GM23338 (cell line): Measurements from ENCODE around the gene PCIF1. TPM values are rescaled to one million over a fixed set of nuclear protein-coding genes. Genes with fewer than 3 reads are reported as not detected.

Experiments used
- ATAC-seq: fragments of 200-7000 bp; cut with Tn5 transposase; 3 replicates; pipeline ENCODE4 v1.9.1; 2020
- DNase-seq: peaks from one replicate; pipeline ENCODE4 v3.0.0-alpha.2; 2015; ENCODE audit warnings: low spot score
- H2AFZ ChIP-seq: fragments of 200-600 bp; sonication (generic); 2 replicates; pipeline ENCODE4 v1.8.0; 2016; ENCODE audit warnings: antibody characterized with exemption, mild to moderate bottlenecking, moderate library complexity
- H3F3A ChIP-seq: fragments of 200-600 bp; sonication (generic); replicated peaks from 2 replicates; pipeline ENCODE4 v1.8.0; 2017; ENCODE audit warnings: antibody characterized with exemption, mixed run types, low read depth
- H3K27ac ChIP-seq: fragments of 200-600 bp; sonication (generic); 2 replicates; pipeline ENCODE4 v1.6.1; 2016; ENCODE audit warnings: low read depth
- H3K27me3 ChIP-seq: fragments of 200-600 bp; sonication (generic); 2 replicates; pipeline ENCODE4 v1.8.0; 2016; ENCODE audit warnings: mild to moderate bottlenecking, mixed run types, moderate library complexity; ENCODE audit not compliant: insufficient read depth
- H3K36me3 ChIP-seq: fragments of 200-600 bp; sonication (generic); 2 replicates; pipeline ENCODE4 v1.8.0; 2016; ENCODE audit warnings: mild to moderate bottlenecking; ENCODE audit not compliant: insufficient read depth
- H3K4me1 ChIP-seq: fragments of 200-600 bp; sonication (generic); 2 replicates; pipeline ENCODE4 v1.8.0; 2016; ENCODE audit warnings: mild to moderate bottlenecking, moderate library complexity; ENCODE audit not compliant: insufficient read depth
- H3K4me2 ChIP-seq: fragments of 200-600 bp; sonication (generic); 2 replicates; pipeline ENCODE4 v1.7.1; 2017; ENCODE audit warnings: mixed run types
- H3K4me3 ChIP-seq: fragments of 200-600 bp; sonication (generic); 2 replicates; pipeline ENCODE4 v1.6.1; 2016; ENCODE audit warnings: mixed run types
- H3K79me2 ChIP-seq: fragments of 200-600 bp; sonication (generic); replicated peaks from 2 replicates; pipeline ENCODE4 v1.8.0; 2017; ENCODE audit warnings: mild to moderate bottlenecking; ENCODE audit not compliant: insufficient read depth
- H3K9me2 ChIP-seq: fragments of 200-600 bp; sonication (generic); 2 replicates; pipeline ENCODE4 v1.8.0; 2017; ENCODE audit not compliant: insufficient read depth
- H4K20me1 ChIP-seq: fragments of 200-600 bp; sonication (generic); replicated peaks from 2 replicates; pipeline ENCODE4 v1.8.0; 2017; ENCODE audit warnings: mild to moderate bottlenecking; ENCODE audit not compliant: insufficient read depth
- H3K27ac Mint-ChIP-seq: 2 replicates; pipeline ENCODE4 v1.8.0; 2020; ENCODE audit warnings: inconsistent platforms, mild to moderate bottlenecking, moderate library complexity, mixed read lengths
- H3K27me3 Mint-ChIP-seq: 3 replicates; pipeline ENCODE4 v1.8.0; 2022; ENCODE audit warnings: low read depth, mild to moderate bottlenecking, moderate library complexity, mixed read lengths, inconsistent platforms; ENCODE audit not compliant: insufficient read depth, poor library complexity
- H3K36me3 Mint-ChIP-seq: 3 replicates; pipeline ENCODE4 v1.8.0; 2021; ENCODE audit warnings: low read depth, mild to moderate bottlenecking, inconsistent platforms, moderate library complexity, mixed read lengths
- H3K4me1 Mint-ChIP-seq: 3 replicates; pipeline ENCODE4 v1.8.0; 2020; ENCODE audit warnings: mild to moderate bottlenecking, inconsistent platforms, mixed read lengths
- H3K4me3 Mint-ChIP-seq: 3 replicates; pipeline ENCODE4 v1.8.0; 2021; ENCODE audit warnings: moderate library complexity, mild to moderate bottlenecking, inconsistent platforms, mixed read lengths
- H3K9me3 Mint-ChIP-seq: 3 replicates; pipeline ENCODE4 v1.8.0; 2020; ENCODE audit warnings: moderate library complexity, mild to moderate bottlenecking, inconsistent platforms, mixed read lengths
- CREB1 ChIP-seq: fragments of 250-450 bp; sonication (Bioruptor Pico); IDR thresholded peaks from 2 replicates; pipeline ENCODE4 v1.5.0; 2020; ENCODE audit warnings: low read depth, mild to moderate bottlenecking, moderate library complexity
- CTCF ChIP-seq, 2 experiments: fragments of 200-600 bp in 1 of 2; sonication (generic) in 1 of 2; conservative IDR thresholded peaks; 2 replicates each; pipeline versions ENCODE4 v1.5.1 to v1.6.1; 2016 to 2017; ENCODE audit warnings: antibody characterized with exemption in 2 of 2, low read depth in 2 of 2, mild to moderate bottlenecking in 2 of 2, moderate library complexity in 1 of 2
- EZH2 ChIP-seq: fragments of 200-600 bp; sonication (generic); IDR thresholded peaks from one replicate; pipeline ENCODE4 v1.8.0; 2017; ENCODE audit warnings: antibody characterized with exemption, mild to moderate bottlenecking, low read depth; ENCODE audit not compliant: unreplicated experiment
- EZH2phosphoT487 ChIP-seq: fragments of 200-600 bp; sonication (generic); IDR thresholded peaks from one replicate; pipeline ENCODE4 v1.8.1; 2018; ENCODE audit warnings: antibody characterized with exemption; ENCODE audit not compliant: unreplicated experiment
- JUNB ChIP-seq: IDR thresholded peaks from one replicate; pipeline ENCODE4 v1.6.1; 2016; ENCODE audit warnings: antibody characterized with exemption; ENCODE audit not compliant: unreplicated experiment
- NANOG ChIP-seq: IDR thresholded peaks from 2 replicates; pipeline ENCODE4 v1.6.1; 2016; ENCODE audit warnings: antibody characterized with exemption, borderline replicate concordance
- POLR2AphosphoS5 ChIP-seq: IDR thresholded peaks from 2 replicates; pipeline ENCODE4 v1.6.1; 2016; ENCODE audit warnings: antibody characterized with exemption, low read depth
- STAT1 ChIP-seq: IDR thresholded peaks from one replicate; pipeline ENCODE4 v1.6.1; 2016; ENCODE audit warnings: antibody characterized with exemption; ENCODE audit not compliant: unreplicated experiment
- ZNF114 ChIP-seq: fragments of 250-450 bp; sonication (Bioruptor Pico); IDR thresholded peaks from 2 replicates; pipeline ENCODE4 v1.5.0; 2020; ENCODE audit warnings: mild to moderate bottlenecking, moderate library complexity
- ZNF331 ChIP-seq: fragments of 250-450 bp; sonication (Bioruptor Pico); IDR thresholded peaks from 2 replicates; pipeline ENCODE4 v1.5.0; 2020; ENCODE audit warnings: low read depth, mild to moderate bottlenecking, moderate library complexity
- polyA plus RNA-seq: library from polyadenylated mRNA; unstranded; fragments of >200 nt; fragmentation: Nextera tagmentation; extraction: Ambion mirVana; gene quantifications from 2 replicates; pipeline ENCODE4 v1.2.1, GENCODE V29; 2016
- total RNA-seq: library from RNA; depleted of rRNA; stranded (reverse); fragments of >200 nt; shearing (Covaris generic); gene quantifications from 2 replicates; pipeline ENCODE4 v1.2.3, GENCODE V29; 2014
- TF ChIP-seq, protein P1 (sequence below): IDR thresholded peaks from 2 replicates; pipeline ENCODE4 v1.6.1; 2016; ENCODE audit warnings: antibody characterized with exemption
- TF ChIP-seq, protein P2 (sequence below): IDR thresholded peaks from one replicate; pipeline ENCODE4 v1.6.1; 2018; ENCODE audit warnings: antibody characterized with exemption; ENCODE audit not compliant: unreplicated experiment
- TF ChIP-seq, protein P3 (sequence below): fragments of 250-450 bp; sonication (Bioruptor Pico); IDR thresholded peaks from 2 replicates; pipeline ENCODE4 v1.5.0; 2020; ENCODE audit warnings: mild to moderate bottlenecking, moderate library complexity

PCIF1 gene
- total and polyA plus RNA-seq, 2 experiments from 2014 or later: 26.1 to 28.3 TPM

- no peaks in the 10 kb centered on the region for H3K36me3 Mint-ChIP-seq
- no peaks in the 10 kb centered on the region for H3K79me2 ChIP-seq
- ATAC-seq (no peak), DNase-seq (no peak)
- H3K27me3 Mint-ChIP-seq: peaks cover 7% of the 10 kb centered on the region
- no peaks in the 10 kb centered on the region for H3K27me3 ChIP-seq
- TF ChIP-seq ZNF331 (CRISPR knock-in tag) (no peak), JUNB (no peak), EZH2 (no peak), POLR2AphosphoS5 (no peak), CREB1 (no peak), EZH2phosphoT487 (no peak), NANOG (no peak), ZNF114 (CRISPR knock-in tag) (no peak), STAT1 (no peak), CTCF (conservative IDR thresholded peaks at IDR 0.05; ENCODE audit: low read depth in 2 of 2) (no peak)
- TF ChIP-seq, protein P1, sequence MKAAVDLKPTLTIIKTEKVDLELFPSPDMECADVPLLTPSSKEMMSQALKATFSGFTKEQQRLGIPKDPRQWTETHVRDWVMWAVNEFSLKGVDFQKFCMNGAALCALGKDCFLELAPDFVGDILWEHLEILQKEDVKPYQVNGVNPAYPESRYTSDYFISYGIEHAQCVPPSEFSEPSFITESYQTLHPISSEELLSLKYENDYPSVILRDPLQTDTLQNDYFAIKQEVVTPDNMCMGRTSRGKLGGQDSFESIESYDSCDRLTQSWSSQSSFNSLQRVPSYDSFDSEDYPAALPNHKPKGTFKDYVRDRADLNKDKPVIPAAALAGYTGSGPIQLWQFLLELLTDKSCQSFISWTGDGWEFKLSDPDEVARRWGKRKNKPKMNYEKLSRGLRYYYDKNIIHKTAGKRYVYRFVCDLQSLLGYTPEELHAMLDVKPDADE: no peak
- TF ChIP-seq, protein P2, sequence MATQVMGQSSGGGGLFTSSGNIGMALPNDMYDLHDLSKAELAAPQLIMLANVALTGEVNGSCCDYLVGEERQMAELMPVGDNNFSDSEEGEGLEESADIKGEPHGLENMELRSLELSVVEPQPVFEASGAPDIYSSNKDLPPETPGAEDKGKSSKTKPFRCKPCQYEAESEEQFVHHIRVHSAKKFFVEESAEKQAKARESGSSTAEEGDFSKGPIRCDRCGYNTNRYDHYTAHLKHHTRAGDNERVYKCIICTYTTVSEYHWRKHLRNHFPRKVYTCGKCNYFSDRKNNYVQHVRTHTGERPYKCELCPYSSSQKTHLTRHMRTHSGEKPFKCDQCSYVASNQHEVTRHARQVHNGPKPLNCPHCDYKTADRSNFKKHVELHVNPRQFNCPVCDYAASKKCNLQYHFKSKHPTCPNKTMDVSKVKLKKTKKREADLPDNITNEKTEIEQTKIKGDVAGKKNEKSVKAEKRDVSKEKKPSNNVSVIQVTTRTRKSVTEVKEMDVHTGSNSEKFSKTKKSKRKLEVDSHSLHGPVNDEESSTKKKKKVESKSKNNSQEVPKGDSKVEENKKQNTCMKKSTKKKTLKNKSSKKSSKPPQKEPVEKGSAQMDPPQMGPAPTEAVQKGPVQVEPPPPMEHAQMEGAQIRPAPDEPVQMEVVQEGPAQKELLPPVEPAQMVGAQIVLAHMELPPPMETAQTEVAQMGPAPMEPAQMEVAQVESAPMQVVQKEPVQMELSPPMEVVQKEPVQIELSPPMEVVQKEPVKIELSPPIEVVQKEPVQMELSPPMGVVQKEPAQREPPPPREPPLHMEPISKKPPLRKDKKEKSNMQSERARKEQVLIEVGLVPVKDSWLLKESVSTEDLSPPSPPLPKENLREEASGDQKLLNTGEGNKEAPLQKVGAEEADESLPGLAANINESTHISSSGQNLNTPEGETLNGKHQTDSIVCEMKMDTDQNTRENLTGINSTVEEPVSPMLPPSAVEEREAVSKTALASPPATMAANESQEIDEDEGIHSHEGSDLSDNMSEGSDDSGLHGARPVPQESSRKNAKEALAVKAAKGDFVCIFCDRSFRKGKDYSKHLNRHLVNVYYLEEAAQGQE: no peak
- TF ChIP-seq, protein P3, sequence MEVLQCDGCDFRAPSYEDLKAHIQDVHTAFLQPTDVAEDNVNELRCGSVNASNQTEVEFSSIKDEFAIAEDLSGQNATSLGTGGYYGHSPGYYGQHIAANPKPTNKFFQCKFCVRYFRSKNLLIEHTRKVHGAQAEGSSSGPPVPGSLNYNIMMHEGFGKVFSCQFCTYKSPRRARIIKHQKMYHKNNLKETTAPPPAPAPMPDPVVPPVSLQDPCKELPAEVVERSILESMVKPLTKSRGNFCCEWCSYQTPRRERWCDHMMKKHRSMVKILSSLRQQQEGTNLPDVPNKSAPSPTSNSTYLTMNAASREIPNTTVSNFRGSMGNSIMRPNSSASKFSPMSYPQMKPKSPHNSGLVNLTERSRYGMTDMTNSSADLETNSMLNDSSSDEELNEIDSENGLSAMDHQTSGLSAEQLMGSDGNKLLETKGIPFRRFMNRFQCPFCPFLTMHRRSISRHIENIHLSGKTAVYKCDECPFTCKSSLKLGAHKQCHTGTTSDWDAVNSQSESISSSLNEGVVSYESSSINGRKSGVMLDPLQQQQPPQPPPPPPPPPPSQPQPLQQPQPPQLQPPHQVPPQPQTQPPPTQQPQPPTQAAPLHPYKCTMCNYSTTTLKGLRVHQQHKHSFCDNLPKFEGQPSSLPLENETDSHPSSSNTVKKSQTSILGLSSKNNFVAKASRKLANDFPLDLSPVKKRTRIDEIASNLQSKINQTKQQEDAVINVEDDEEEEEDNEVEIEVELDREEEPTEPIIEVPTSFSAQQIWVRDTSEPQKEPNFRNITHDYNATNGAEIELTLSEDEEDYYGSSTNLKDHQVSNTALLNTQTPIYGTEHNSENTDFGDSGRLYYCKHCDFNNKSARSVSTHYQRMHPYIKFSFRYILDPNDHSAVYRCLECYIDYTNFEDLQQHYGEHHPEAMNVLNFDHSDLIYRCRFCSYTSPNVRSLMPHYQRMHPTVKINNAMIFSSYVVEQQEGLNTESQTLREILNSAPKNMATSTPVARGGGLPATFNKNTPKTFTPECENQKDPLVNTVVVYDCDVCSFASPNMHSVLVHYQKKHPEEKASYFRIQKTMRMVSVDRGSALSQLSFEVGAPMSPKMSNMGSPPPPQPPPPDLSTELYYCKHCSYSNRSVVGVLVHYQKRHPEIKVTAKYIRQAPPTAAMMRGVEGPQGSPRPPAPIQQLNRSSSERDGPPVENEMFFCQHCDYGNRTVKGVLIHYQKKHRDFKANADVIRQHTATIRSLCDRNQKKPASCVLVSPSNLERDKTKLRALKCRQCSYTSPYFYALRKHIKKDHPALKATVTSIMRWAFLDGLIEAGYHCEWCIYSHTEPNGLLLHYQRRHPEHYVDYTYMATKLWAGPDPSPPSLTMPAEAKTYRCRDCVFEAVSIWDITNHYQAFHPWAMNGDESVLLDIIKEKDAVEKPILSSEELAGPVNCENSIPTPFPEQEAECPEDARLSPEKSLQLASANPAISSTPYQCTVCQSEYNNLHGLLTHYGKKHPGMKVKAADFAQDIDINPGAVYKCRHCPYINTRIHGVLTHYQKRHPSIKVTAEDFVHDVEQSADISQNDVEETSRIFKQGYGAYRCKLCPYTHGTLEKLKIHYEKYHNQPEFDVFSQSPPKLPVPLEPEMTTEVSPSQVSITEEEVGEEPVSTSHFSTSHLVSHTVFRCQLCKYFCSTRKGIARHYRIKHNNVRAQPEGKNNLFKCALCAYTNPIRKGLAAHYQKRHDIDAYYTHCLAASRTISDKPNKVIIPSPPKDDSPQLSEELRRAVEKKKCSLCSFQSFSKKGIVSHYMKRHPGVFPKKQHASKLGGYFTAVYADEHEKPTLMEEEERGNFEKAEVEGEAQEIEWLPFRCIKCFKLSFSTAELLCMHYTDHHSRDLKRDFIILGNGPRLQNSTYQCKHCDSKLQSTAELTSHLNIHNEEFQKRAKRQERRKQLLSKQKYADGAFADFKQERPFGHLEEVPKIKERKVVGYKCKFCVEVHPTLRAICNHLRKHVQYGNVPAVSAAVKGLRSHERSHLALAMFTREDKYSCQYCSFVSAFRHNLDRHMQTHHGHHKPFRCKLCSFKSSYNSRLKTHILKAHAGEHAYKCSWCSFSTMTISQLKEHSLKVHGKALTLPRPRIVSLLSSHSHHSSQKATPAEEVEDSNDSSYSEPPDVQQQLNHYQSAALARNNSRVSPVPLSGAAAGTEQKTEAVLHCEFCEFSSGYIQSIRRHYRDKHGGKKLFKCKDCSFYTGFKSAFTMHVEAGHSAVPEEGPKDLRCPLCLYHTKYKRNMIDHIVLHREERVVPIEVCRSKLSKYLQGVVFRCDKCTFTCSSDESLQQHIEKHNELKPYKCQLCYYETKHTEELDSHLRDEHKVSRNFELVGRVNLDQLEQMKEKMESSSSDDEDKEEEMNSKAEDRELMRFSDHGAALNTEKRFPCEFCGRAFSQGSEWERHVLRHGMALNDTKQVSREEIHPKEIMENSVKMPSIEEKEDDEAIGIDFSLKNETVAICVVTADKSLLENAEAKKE (CRISPR knock-in tag): no peak
- no peak overlapping the region for H3K27ac Mint-ChIP-seq
- H3K4me3 Mint-ChIP-seq: no peak overlapping the region; the same call in 2 of the 3 replicates
- H3K4me3 ChIP-seq: no peak overlapping the region
- H2AFZ ChIP-seq: no peak overlapping the region; the same call in 1 of the 2 replicates
- H3K4me1 ChIP-seq: no peaks in the 10 kb centered on the region
- H3K9me2 ChIP-seq: no peaks in the 10 kb centered on the region
- H3K9me3 Mint-ChIP-seq: no peaks in the 10 kb centered on the region
- no peaks in the 10 kb centered on the region for H3F3A ChIP-seq
- H3K36me3 ChIP-seq: no peaks in the 10 kb centered on the region
- no peak overlapping the region for H3K27ac ChIP-seq
- peaks cover 24% of the 10 kb centered on the region for H3K4me1 Mint-ChIP-seq
- no peaks in the 10 kb centered on the region for H4K20me1 ChIP-seq
- H3K4me2 ChIP-seq: no peak overlapping the region
Measured at GRCh38 chr20:45921337-45922189, 12.9 kb upstream of the PCIF1 start.
